ENCODE data around the gene GNAL.

GRCh38 chr18:11819938-11820337, 130.9 kb downstream of the GNAL start:
- TF ChIP-seq CTCF (IDR thresholded peaks at IDR 0.05): no peak
- TF ChIP-seq POLR2AphosphoS5 (IDR thresholded peaks at IDR 0.05): no peak
